CD4-positive, alpha-beta T cell treated with Interleukin-15 for 4 hours (primary cell): ENCODE data around the gene RHOT2.

Source experiments
- DNase-seq: peaks from one replicate; pipeline ENCODE4 v3.0.0-alpha.2; 2020; ENCODE audit warnings: low spot score

RHOT2 gene

GRCh38 chr16:647173-647902, 20.6 kb upstream of the RHOT2 start:
- no peak for DNase-seq

GRCh38 chr16:648071-648780, 19.7 kb upstream of the RHOT2 start:
- DNase-seq = peak; percentile 25

GRCh38 chr16:648781-649589, 18.9 kb upstream of the RHOT2 start, which contains the start of gene WDR90:
Gene WDR90, plus strand, starts transcription at chr16:649365. Its CDS starts 52 bp downstream, at chr16:649417.
- DNase-seq = peak; percentile 89

- no peak for DNase-seq
Observed at GRCh38 chr16:649631-650030, 18.3 kb upstream of the RHOT2 start.

GRCh38 chr16:651844-652243, 16.1 kb upstream of the RHOT2 start:
- DNase-seq = no peak

- no peak for DNase-seq
Observed at GRCh38 chr16:652454-653305, 15.3 kb upstream of the RHOT2 start.

GRCh38 chr16:654034-654433, 13.9 kb upstream of the RHOT2 start:
- no peak for DNase-seq

- DNase-seq = no peak
Observed at GRCh38 chr16:657487-657886, 10.4 kb upstream of the RHOT2 start.

GRCh38 chr16:658679-659571, 9.0 kb upstream of the RHOT2 start:
- no peak for DNase-seq

- DNase-seq = no peak
Observed at GRCh38 chr16:659618-660017, 8.3 kb upstream of the RHOT2 start.

- no peak for DNase-seq
Observed at GRCh38 chr16:660132-660458, 7.8 kb upstream of the RHOT2 start.

- peak; percentile 64 for DNase-seq
Observed at GRCh38 chr16:660459-661183, 7.3 kb upstream of the RHOT2 start.

- DNase-seq = no peak
Observed at GRCh38 chr16:661184-661821, 6.6 kb upstream of the RHOT2 start.

GRCh38 chr16:662095-662494, 5.8 kb upstream of the RHOT2 start:
- DNase-seq = no peak

- DNase-seq = no peak
Observed at GRCh38 chr16:662597-662996, 5.3 kb upstream of the RHOT2 start.

GRCh38 chr16:666572-666971, 1.4 kb upstream of the RHOT2 start:
- DNase-seq = no peak

GRCh38 chr16:667113-667779, 686 bp upstream of the RHOT2 start:
- no peak for DNase-seq

- no peak for DNase-seq
Observed at GRCh38 chr16:668519-669171, 713 bp downstream of the RHOT2 start.

- DNase-seq = no peak
Observed at GRCh38 chr16:669666-670065, 1.7 kb downstream of the RHOT2 start.
